ENCODE measurements around the gene PRSS22.

The PRSS22 gene

GRCh38 chr16:2848933-2849725, 8.8 kb downstream of the PRSS22 start:
- FAIRE-seq, result no peak

GRCh38 chr16:2846511-2847310, 11.3 kb downstream of the PRSS22 start:
- FAIRE-seq, result no peak

GRCh38 chr16:2845116-2845515, 12.9 kb downstream of the PRSS22 start:
- no peak for FAIRE-seq

GRCh38 chr16:2843526-2843925, 14.4 kb downstream of the PRSS22 start:
- no peak for FAIRE-seq

GRCh38 chr16:2842340-2843000, 15.5 kb downstream of the PRSS22 start:
- FAIRE-seq, result no peak

GRCh38 chr16:2841606-2842339, 16.2 kb downstream of the PRSS22 start:
- FAIRE-seq, result no peak

GRCh38 chr16:2840914-2841313, 17.1 kb downstream of the PRSS22 start:
- FAIRE-seq, result no peak

- FAIRE-seq, result no peak
Observed at GRCh38 chr16:2839650-2840450, 18.1 kb downstream of the PRSS22 start.

- no peak for FAIRE-seq
Observed at GRCh38 chr16:2838928-2839327, 19.0 kb downstream of the PRSS22 start.

- no peak for FAIRE-seq
Observed at GRCh38 chr16:2836646-2837508, 21.1 kb downstream of the PRSS22 start.

- FAIRE-seq, result no peak
Observed at GRCh38 chr16:2835638-2836493, 22.1 kb downstream of the PRSS22 start.

- FAIRE-seq, result no peak
Observed at GRCh38 chr16:2834968-2835367, 23.0 kb downstream of the PRSS22 start.

- FAIRE-seq, result no peak
Observed at GRCh38 chr16:2833776-2834175, 24.2 kb downstream of the PRSS22 start.

- FAIRE-seq, result no peak
Observed at GRCh38 chr16:2831203-2831602, 26.8 kb downstream of the PRSS22 start.

GRCh38 chr16:2830355-2830695, 27.6 kb downstream of the PRSS22 start:
- no peak for FAIRE-seq

GRCh38 chr16:2829501-2830354, 28.2 kb downstream of the PRSS22 start, which contains the start of gene ZG16B:
Gene ZG16B, plus strand, starts transcription at chr16:2830303. Its CDS starts 139 bp downstream, at chr16:2830442.
- no peak for FAIRE-seq

GRCh38 chr16:2828876-2829430, 29.0 kb downstream of the PRSS22 start:
- FAIRE-seq, result no peak

- FAIRE-seq, result no peak
Observed at GRCh38 chr16:2828521-2828840, 29.5 kb downstream of the PRSS22 start.

Measured in A204.1 (cell line).